ENCODE results near the gene AHDC1. TPM values are rescaled to one million over a fixed set of nuclear protein-coding genes. Genes with fewer than 3 reads are reported as not detected.

Gene AHDC1
- total and polyA plus RNA-seq, 9 of the 15 experiments (the other 6 are each of a cell fraction or from before 2014, with no cell fraction given): 0.21 to 36.4 (median 4.7) TPM

DNA sequence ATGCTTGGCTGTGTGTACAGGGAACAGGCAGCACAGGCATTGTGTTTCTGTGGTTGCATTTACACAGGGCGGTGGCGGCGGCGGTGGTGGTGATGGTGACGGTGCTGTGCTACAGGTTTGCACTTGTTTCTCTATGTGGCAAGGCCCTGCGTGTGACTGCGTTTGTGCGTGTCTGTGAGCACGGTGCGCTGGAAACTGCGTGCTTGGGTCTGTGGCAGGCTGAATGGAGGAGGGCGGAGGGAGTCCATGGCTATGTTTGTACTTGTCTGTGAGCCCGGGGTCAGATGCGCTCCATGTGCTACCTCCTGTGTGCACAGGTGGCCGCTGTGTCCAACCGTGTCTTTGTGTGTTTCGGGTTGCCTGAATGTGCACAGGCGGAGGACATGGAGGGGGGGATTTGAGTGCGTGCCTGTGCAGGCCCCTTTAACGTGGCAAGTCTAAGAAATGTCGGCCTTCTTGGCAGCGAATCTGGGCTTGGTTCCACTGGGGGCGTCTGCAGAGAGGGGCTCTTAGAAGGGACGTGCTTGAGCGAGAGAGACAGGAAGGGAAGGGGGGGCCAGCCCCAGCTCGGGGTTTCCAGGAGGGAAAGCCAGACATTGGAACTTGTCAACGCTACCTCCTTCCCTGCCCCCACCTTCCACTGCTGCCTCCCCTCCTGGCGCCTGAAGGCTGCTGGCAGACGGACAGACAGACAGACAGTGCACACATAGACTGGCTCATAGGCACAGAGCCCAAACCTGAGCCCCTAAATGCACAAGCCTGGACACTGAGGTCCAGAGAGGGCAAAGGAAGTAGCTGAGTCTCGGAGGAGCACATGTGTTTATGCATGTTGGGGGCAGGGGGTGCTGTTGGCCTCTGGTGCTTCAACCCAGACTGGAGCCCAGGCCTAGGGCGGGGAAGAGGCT is 81.3 kb downstream of the AHDC1 start (continued):
- no peak for TF ChIP-seq HMG20A (CRISPR knock-in tag; conservative IDR thresholded peaks at IDR 0.05)
- TF ChIP-seq ETS1 (conservative IDR thresholded peaks at IDR 0.05; ENCODE audit: control insufficient read depth, low read depth, low read length): no peak
- no peak for TF ChIP-seq NFE2 (IDR thresholded peaks at IDR 0.05; ENCODE audit: low read depth)
- 0 out of 2 replicates have a peak, but pooled peaks have one; percentile 21 for TF ChIP-seq CREM (IDR thresholded peaks at IDR 0.05; ENCODE audit: low read depth)
- no peak for TF ChIP-seq HES1 (IDR thresholded peaks at IDR 0.05; ENCODE audit: low read depth)
- TF ChIP-seq, protein P1, sequence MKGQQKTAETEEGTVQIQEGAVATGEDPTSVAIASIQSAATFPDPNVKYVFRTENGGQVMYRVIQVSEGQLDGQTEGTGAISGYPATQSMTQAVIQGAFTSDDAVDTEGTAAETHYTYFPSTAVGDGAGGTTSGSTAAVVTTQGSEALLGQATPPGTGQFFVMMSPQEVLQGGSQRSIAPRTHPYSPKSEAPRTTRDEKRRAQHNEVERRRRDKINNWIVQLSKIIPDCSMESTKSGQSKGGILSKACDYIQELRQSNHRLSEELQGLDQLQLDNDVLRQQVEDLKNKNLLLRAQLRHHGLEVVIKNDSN (CRISPR knock-in tag; IDR thresholded peaks at IDR 0.05): peak; percentile 36; the same call in 1 of the 2 replicates
- peak; percentile 71; the same call in 1 of the 2 replicates for TF ChIP-seq ZNF263 (CRISPR knock-in tag; IDR thresholded peaks at IDR 0.05; ENCODE audit: borderline replicate concordance)
- no peak for TF ChIP-seq SIX5 (IDR thresholded peaks at IDR 0.05; ENCODE audit: borderline replicate concordance in 1 of 2, insufficient read depth in 1 of 2, low read depth in 1 of 2, low read length in 2 of 2)
- TF ChIP-seq ZNF316 (IDR thresholded peaks at IDR 0.05): peak; percentile 17; the same call in 1 of the 2 replicates
- 0 out of 2 replicates have a peak, but pooled peaks have one; percentile 20 for TF ChIP-seq RBFOX2 (IDR thresholded peaks at IDR 0.05; ENCODE audit: low read depth, low read length)
- TF ChIP-seq BRF1 (IDR thresholded peaks at IDR 0.05; ENCODE audit: borderline replicate concordance, extremely low read depth, insufficient read length): no peak
- no peak for TF ChIP-seq HDAC1 (IDR thresholded peaks at IDR 0.05)
- no peak for TF ChIP-seq CHD1 (IDR thresholded peaks at IDR 0.05; ENCODE audit: low read length)
- TF ChIP-seq ATF1 (CRISPR knock-in tag; IDR thresholded peaks at IDR 0.05): no peak
- peak; percentile 22; the same call in 1 of the 2 replicates for TF ChIP-seq ATF1 (tag; IDR thresholded peaks at IDR 0.05)
- TF ChIP-seq, protein P2, sequence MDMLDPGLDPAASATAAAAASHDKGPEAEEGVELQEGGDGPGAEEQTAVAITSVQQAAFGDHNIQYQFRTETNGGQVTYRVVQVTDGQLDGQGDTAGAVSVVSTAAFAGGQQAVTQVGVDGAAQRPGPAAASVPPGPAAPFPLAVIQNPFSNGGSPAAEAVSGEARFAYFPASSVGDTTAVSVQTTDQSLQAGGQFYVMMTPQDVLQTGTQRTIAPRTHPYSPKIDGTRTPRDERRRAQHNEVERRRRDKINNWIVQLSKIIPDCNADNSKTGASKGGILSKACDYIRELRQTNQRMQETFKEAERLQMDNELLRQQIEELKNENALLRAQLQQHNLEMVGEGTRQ (CRISPR knock-in tag; IDR thresholded peaks at IDR 0.05): no peak
- TF ChIP-seq, protein P3, sequence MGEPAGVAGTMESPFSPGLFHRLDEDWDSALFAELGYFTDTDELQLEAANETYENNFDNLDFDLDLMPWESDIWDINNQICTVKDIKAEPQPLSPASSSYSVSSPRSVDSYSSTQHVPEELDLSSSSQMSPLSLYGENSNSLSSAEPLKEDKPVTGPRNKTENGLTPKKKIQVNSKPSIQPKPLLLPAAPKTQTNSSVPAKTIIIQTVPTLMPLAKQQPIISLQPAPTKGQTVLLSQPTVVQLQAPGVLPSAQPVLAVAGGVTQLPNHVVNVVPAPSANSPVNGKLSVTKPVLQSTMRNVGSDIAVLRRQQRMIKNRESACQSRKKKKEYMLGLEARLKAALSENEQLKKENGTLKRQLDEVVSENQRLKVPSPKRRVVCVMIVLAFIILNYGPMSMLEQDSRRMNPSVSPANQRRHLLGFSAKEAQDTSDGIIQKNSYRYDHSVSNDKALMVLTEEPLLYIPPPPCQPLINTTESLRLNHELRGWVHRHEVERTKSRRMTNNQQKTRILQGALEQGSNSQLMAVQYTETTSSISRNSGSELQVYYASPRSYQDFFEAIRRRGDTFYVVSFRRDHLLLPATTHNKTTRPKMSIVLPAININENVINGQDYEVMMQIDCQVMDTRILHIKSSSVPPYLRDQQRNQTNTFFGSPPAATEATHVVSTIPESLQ (CRISPR knock-in tag; IDR thresholded peaks at IDR 0.05): no peak
- no peak for TF ChIP-seq KDM2B (CRISPR knock-in tag; IDR thresholded peaks at IDR 0.05)
- TF ChIP-seq E2F3 (CRISPR knock-in tag; IDR thresholded peaks at IDR 0.05): no peak
- TF ChIP-seq TRIM25 (IDR thresholded peaks at IDR 0.05; ENCODE audit: borderline replicate concordance): no peak

Data from K562 (cell line).